ENCODE results near the gene FCGR2B.
"Not testable (repeated sequence)": the region's sequence is repeated elsewhere in the genome, so short reads cannot be mapped to it uniquely, and the experiment has no call there.

DNA sequence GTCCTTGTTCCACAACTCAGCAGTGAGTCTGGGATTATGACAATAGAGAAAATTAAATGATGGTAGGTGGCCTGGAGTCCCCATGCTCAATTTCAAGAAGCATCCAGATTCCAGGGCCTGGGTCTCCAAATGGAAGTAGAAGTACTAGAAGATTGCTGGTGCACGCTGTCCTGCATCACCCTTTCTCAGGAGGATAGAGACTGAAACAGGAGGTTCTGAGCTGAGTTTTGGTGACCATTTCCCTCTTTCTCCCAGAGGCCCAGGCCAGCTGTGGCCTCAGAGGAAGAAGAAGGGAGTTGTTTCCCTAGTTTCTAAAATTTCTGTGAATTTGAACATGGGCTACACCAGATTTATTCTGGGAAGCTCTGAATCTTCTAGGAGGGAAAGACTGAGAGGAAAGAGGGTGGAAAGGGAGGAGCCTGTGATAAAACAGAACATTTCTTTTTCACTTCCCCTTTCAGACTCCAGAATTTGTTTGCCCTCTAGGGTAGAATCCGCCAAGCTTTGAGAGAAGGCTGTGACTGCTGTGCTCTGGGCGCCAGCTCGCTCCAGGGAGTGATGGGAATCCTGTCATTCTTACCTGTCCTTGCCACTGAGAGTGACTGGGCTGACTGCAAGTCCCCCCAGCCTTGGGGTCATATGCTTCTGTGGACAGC lies at the start of gene FCGR2B:
- TF ChIP-seq CTCF (IDR thresholded peaks at IDR 0.05; ENCODE audit: insufficient read depth, low read length); GABPA (IDR thresholded peaks at IDR 0.05; ENCODE audit: low read depth); REST (IDR thresholded peaks at IDR 0.05; ENCODE audit: insufficient replicate concordance, low read depth): not testable (repeated sequence)
